Small intestine (tissue), 7 donors: ENCODE data around the gene GMFB. TPM values are rescaled to one million over a fixed set of nuclear protein-coding genes. Genes with fewer than 3 reads are reported as not detected.

Experiments
- DNase-seq, 2 donors: peaks; one replicate each; pipeline versions ENCODE4 v3.0.0 to v3.0.0-alpha.2; 2013
- FAIRE-seq: peaks from 2 replicates; lab custom pipeline; 2012; peaks lifted over from hg19 to GRCh38; lab: Jason Lieb, UNC
- H3K27ac ChIP-seq, 3 donors: one replicate each; pipeline ENCODE4 v1.5.1; 2013; ENCODE audit warnings: low read length in 2 of 3, mild to moderate bottlenecking in 2 of 3, control low read depth in 1 of 3, inconsistent platforms in 1 of 3, low read depth in 1 of 3, moderate library complexity in 1 of 3
- H3K27me3 ChIP-seq, 3 donors: one replicate each; pipeline ENCODE4 v1.6.1; 2013; ENCODE audit warnings: low read length in 3 of 3, inconsistent platforms in 1 of 3; ENCODE audit not compliant: control insufficient read depth in 3 of 3, insufficient read depth in 3 of 3
- H3K36me3 ChIP-seq, 3 donors: one replicate each; pipeline ENCODE4 v1.6.1; 2013; ENCODE audit warnings: low read length in 3 of 3, inconsistent platforms in 1 of 3, low read depth in 1 of 3, mild to moderate bottlenecking in 1 of 3, moderate library complexity in 1 of 3; ENCODE audit not compliant: control insufficient read depth in 3 of 3, insufficient read depth in 2 of 3
- H3K4me1 ChIP-seq, 3 donors: one replicate each; pipeline ENCODE4 v1.6.1; 2013; ENCODE audit warnings: low read length in 2 of 3, inconsistent platforms in 1 of 3, low read depth in 1 of 3, mild to moderate bottlenecking in 1 of 3, moderate library complexity in 1 of 3; ENCODE audit not compliant: control insufficient read depth in 3 of 3, insufficient read depth in 2 of 3
- H3K4me3 ChIP-seq, 3 donors: one replicate each; pipeline ENCODE4 v1.5.1; 2013; ENCODE audit warnings: low read length in 3 of 3, control low read depth in 1 of 3, inconsistent platforms in 1 of 3, low read depth in 1 of 3, mild to moderate bottlenecking in 1 of 3, moderate library complexity in 1 of 3
- H3K9me3 ChIP-seq, 2 donors: one replicate each; pipeline ENCODE4 v1.6.1; 2013; ENCODE audit warnings: low read depth in 1 of 2, low read length in 1 of 2; ENCODE audit not compliant: control insufficient read depth in 2 of 2, insufficient read depth in 1 of 2
- WGBS, 3 donors: extraction: QIAGEN DNeasy Blood & Tissue Kit; methylation state at CpG; one replicate each; pipeline ENCODE4 v1.1.7; 2013; 5-methylcytosine and 5-hydroxymethylcytosine counted together
- polyA plus RNA-seq, 4 donors: library from polyadenylated mRNA; stranded (reverse) in 3 of 4; unstranded in 1 of 4; fragments of 200-250 nt in 3 of 4; fragments of 120-200 nt in 1 of 4; gene quantifications; one replicate each; pipeline versions ENCODE4 v1.2.1 to v1.2.3, GENCODE V29; 2013
- donor health status: healthy with polysubstance abuse.
- donor health status: control.
- donor health status: control.
- donor health status: Bipolar disorder and iron deficiency.
- donor health status: healthy.

The GMFB gene
- polyA plus RNA-seq, 4 donors, result 25.9 to 51.6 (median 33.5) TPM

- Histone ChIP-seq H3K27me3 (no peaks in the 10 kb centered on the region), H3K9me3 (no peaks in the 10 kb centered on the region), H3K36me3 (no peaks in the 10 kb centered on the region), H3K27ac (no peak overlapping the region), H3K4me1 (peaks cover 0 to 11% (median 0%) of the 10 kb centered on the region in 3 donors), H3K4me3 (no peak overlapping the region)
- FAIRE-seq, result no peak
- 55 to 73% (median 58%) methylated on average over 2 of the region's 2 CpGs for WGBS, 3 donors
- DNase-seq, result no peak
These were observed 13.8 kb upstream of the GMFB start for GRCh38 chr14:54502602-54503001.

GRCh38 chr14:54501480-54501879 lies 12.7 kb upstream of the GMFB start:
- no peaks in the 10 kb centered on the region for H3K9me3 ChIP-seq
- FAIRE-seq, result no peak
- H3K4me3 ChIP-seq, result no peak overlapping the region
- DNase-seq, result no peak
- H3K27ac ChIP-seq, result no peak overlapping the region
- no peaks in the 10 kb centered on the region for H3K36me3 ChIP-seq
- H3K27me3 ChIP-seq, result no peaks in the 10 kb centered on the region
- WGBS, 3 donors, result 84 to 86% (median 85%) methylated on average over 3 of the region's 3 CpGs
- peaks cover 0 to 18% (median 0%) of the 10 kb centered on the region in 3 donors for H3K4me1 ChIP-seq

- H3K36me3 ChIP-seq, result no peaks in the 10 kb centered on the region
- 78 to 84% (median 83%) methylated on average over 3 of the region's 3 CpGs for WGBS, 3 donors
- no peaks in the 10 kb centered on the region for H3K27me3 ChIP-seq
- no peak overlapping the region for H3K4me3 ChIP-seq
- DNase-seq, result no peak
- H3K9me3 ChIP-seq, result no peaks in the 10 kb centered on the region
- FAIRE-seq, result no peak
- H3K4me1 ChIP-seq, result peaks cover 0 to 18% (median 0%) of the 10 kb centered on the region in 3 donors
- H3K27ac ChIP-seq, result no peak overlapping the region
These were observed 12.0 kb upstream of the GMFB start for GRCh38 chr14:54500744-54501143.

GRCh38 chr14:54498579-54498978 lies 9.8 kb upstream of the GMFB start:
- 50 to 72% (median 69%) methylated on average over 7 of the region's 7 CpGs for WGBS, 3 donors
- H3K4me3 ChIP-seq, result no peak overlapping the region
- DNase-seq, result no peak
- no peak for FAIRE-seq
- no peaks in the 10 kb centered on the region for H3K9me3 ChIP-seq
- H3K36me3 ChIP-seq, result no peaks in the 10 kb centered on the region
- peaks cover 0 to 18% (median 0%) of the 10 kb centered on the region in 3 donors for H3K4me1 ChIP-seq
- H3K27ac ChIP-seq, result peak overlapping the region in 1 of 3 donors; percentile 53
- H3K27me3 ChIP-seq, result no peaks in the 10 kb centered on the region

- no peaks in the 10 kb centered on the region for H3K9me3 ChIP-seq
- FAIRE-seq, result no peak
- no peaks in the 10 kb centered on the region for H3K27me3 ChIP-seq
- no peaks in the 10 kb centered on the region for H3K36me3 ChIP-seq
- no peak overlapping the region for H3K4me3 ChIP-seq
- peak overlapping the region in 1 of 3 donors; percentile 53 for H3K27ac ChIP-seq
- WGBS, 3 donors, result 20 to 55% (median 32%) methylated on average over 5 of the region's 5 CpGs
- H3K4me1 ChIP-seq, result peaks cover 0 to 18% (median 0%) of the 10 kb centered on the region in 3 donors
- peak; percentile 40 to 63 for DNase-seq
These were observed 9.3 kb upstream of the GMFB start for GRCh38 chr14:54498095-54498531.

- FAIRE-seq (no peak), DNase-seq (no peak)
- Histone ChIP-seq H3K9me3 (no peaks in the 10 kb centered on the region), H3K27ac (peak overlapping the region in 1 of 3 donors; percentile 53), H3K36me3 (no peaks in the 10 kb centered on the region), H3K4me1 (peaks cover 0 to 18% (median 0%) of the 10 kb centered on the region in 3 donors), H3K27me3 (no peaks in the 10 kb centered on the region), H3K4me3 (no peak overlapping the region)
- WGBS, 3 donors, result 20 to 52% (median 35%) methylated on average over 2 of the region's 2 CpGs
These were observed 8.4 kb upstream of the GMFB start for GRCh38 chr14:54497224-54497623.

GRCh38 chr14:54493293-54493692 lies 4.5 kb upstream of the GMFB start:
- Histone ChIP-seq H3K36me3 (no peaks in the 10 kb centered on the region), H3K4me1 (peaks cover 0 to 19% (median 0%) of the 10 kb centered on the region in 3 donors), H3K4me3 (peak overlapping the region in 1 of 3 donors; percentile 2), H3K27me3 (no peaks in the 10 kb centered on the region), H3K9me3 (no peaks in the 10 kb centered on the region), H3K27ac (no peak overlapping the region)
- 40 to 64% (median 43%) methylated on average over 13 of the region's 13 CpGs for WGBS, 3 donors
- DNase-seq, result peak in 1 of 2 donors; percentile 33
- no peak for FAIRE-seq

GRCh38 chr14:54490445-54491175 lies 1.8 kb upstream of the GMFB start:
- Histone ChIP-seq H3K9me3 (no peaks in the 10 kb centered on the region), H3K36me3 (no peaks in the 10 kb centered on the region), H3K4me1 (peaks cover 5 to 6% (median 5%) of the 10 kb centered on the region in 3 donors), H3K27ac (no peak overlapping the region), H3K4me3 (no peak overlapping the region), H3K27me3 (no peaks in the 10 kb centered on the region)
- FAIRE-seq (no peak), DNase-seq (no peak)
- WGBS, 3 donors, result 34 to 38% (median 35%) methylated on average over 3 of the region's 3 CpGs
